HEK293 (cell line): Measurements from ENCODE around the gene SLC51B.

Experiments
- CTCF ChIA-PET: fragments of 350-600 bp; formaldehyde crosslinking; extraction: SDS; loops from one replicate; lab custom pipeline; 2021; ENCODE audit warnings: antibody characterized with exemption; lab: Yijun Ruan, JAX
- POLR2A ChIA-PET: fragments of 300-600 bp; formaldehyde crosslinking; extraction: SDS; loops from one replicate; lab custom pipeline; 2020; ENCODE audit warnings: antibody characterized with exemption, inconsistent platforms; lab: Yijun Ruan, JAX
- H3K27ac ChIP-seq: fragments of 200-500 bp; sonication (Bioruptor generic); 2 replicates; pipeline ENCODE4 v1.5.1; 2014; ENCODE audit warnings: low read depth, low read length, control low read depth, inconsistent platforms; ENCODE audit errors: extremely low read depth
- H3K36me3 ChIP-seq, 2 experiments: fragments of 200-500 bp in 1 of 2; sonication (Bioruptor generic) in 1 of 2; 1 replicate in 1 of 2; 2 replicates in 1 of 2; pipeline ENCODE4 v1.5.1; 2014 to 2017; ENCODE audit warnings: inconsistent platforms in 2 of 2, low read length in 2 of 2; ENCODE audit not compliant: control insufficient read depth in 2 of 2, insufficient read depth in 1 of 2
- H3K4me1 ChIP-seq: fragments of 200-500 bp; sonication (Bioruptor generic); 2 replicates; pipeline ENCODE4 v1.5.1; 2014; ENCODE audit warnings: mild to moderate bottlenecking, low read length, inconsistent platforms; ENCODE audit not compliant: control insufficient read depth, insufficient read depth
- H3K4me3 ChIP-seq: 2 replicates; pipeline ENCODE4 v1.5.1; 2011; ENCODE audit warnings: low read depth, mild to moderate bottlenecking, control low read depth, low read length, moderate library complexity
- H3K9me3 ChIP-seq: fragments of 200-500 bp; sonication (Bioruptor generic); 2 replicates; pipeline ENCODE4 v1.5.1; 2014; ENCODE audit warnings: low read depth, low read length, inconsistent platforms; ENCODE audit not compliant: control insufficient read depth, insufficient read depth
- GLI2 ChIP-seq: fragments of 450-650 bp; formaldehyde crosslinking; IDR thresholded peaks from 2 replicates; pipeline ENCODE4; 2017; ENCODE audit warnings: missing biosample characterization, missing genetic modification characterization, low read depth, borderline replicate concordance
- HOXC10 ChIP-seq: sonication (generic); formaldehyde crosslinking; IDR thresholded peaks from 2 replicates; pipeline ENCODE4 v1.8.1; 2023; ENCODE audit warnings: mild to moderate bottlenecking, missing genetic modification reagents
- KLF8 ChIP-seq: fragments of 450-650 bp; formaldehyde crosslinking; IDR thresholded peaks from 2 replicates; pipeline ENCODE4 v1.5.1; 2016; ENCODE audit warnings: missing biosample characterization, missing genetic modification characterization
- REPIN1 ChIP-seq: fragments of 450-650 bp; formaldehyde crosslinking; IDR thresholded peaks from 2 replicates; pipeline ENCODE4 v1.5.1; 2017; ENCODE audit warnings: missing biosample characterization, missing genetic modification characterization, low read depth
- SCRT1 ChIP-seq: fragments of 450-650 bp; formaldehyde crosslinking; IDR thresholded peaks from 2 replicates; pipeline ENCODE4 v1.5.1; 2016; ENCODE audit warnings: missing biosample characterization, missing genetic modification characterization, borderline replicate concordance
- SETDB1 ChIP-seq: IDR thresholded peaks from one replicate; pipeline ENCODE4 v1.6.1; 2017; ENCODE audit warnings: mild to moderate bottlenecking, low read length, moderate library complexity, mixed read lengths; ENCODE audit not compliant: insufficient read length
- SP2 ChIP-seq: fragments of 450-650 bp; formaldehyde crosslinking; IDR thresholded peaks from 2 replicates; pipeline ENCODE4 v1.5.1; 2016; ENCODE audit warnings: missing biosample characterization, missing genetic modification characterization
- ZBTB17 ChIP-seq: fragments of 450-650 bp; formaldehyde crosslinking; IDR thresholded peaks from 2 replicates; pipeline ENCODE4 v1.5.1; 2016; ENCODE audit warnings: missing biosample characterization, missing genetic modification characterization
- ZNF121 ChIP-seq: fragments of 450-650 bp; formaldehyde crosslinking; IDR thresholded peaks from 2 replicates; pipeline ENCODE4 v1.5.1; 2016; ENCODE audit warnings: missing biosample characterization, missing genetic modification characterization
- ZNF140 ChIP-seq: fragments of 450-650 bp; formaldehyde crosslinking; IDR thresholded peaks from 2 replicates; pipeline ENCODE4 v1.5.1; 2016; ENCODE audit warnings: missing biosample characterization, missing genetic modification characterization
- ZNF175 ChIP-seq: fragments of 450-650 bp; formaldehyde crosslinking; IDR thresholded peaks from 2 replicates; pipeline ENCODE4 v1.5.1; 2016; ENCODE audit warnings: missing biosample characterization, missing genetic modification characterization
- ZNF2 ChIP-seq: fragments of 450-650 bp; formaldehyde crosslinking; IDR thresholded peaks from 2 replicates; pipeline ENCODE4 v1.5.1; 2016; ENCODE audit warnings: missing biosample characterization, missing genetic modification characterization
- ZNF23 ChIP-seq: fragments of 450-650 bp; formaldehyde crosslinking; IDR thresholded peaks from 2 replicates; pipeline ENCODE4 v1.5.1; 2016; ENCODE audit warnings: missing biosample characterization, missing genetic modification characterization, borderline replicate concordance
- ZNF280D ChIP-seq: fragments of 450-650 bp; formaldehyde crosslinking; IDR thresholded peaks from 2 replicates; pipeline ENCODE4 v1.5.1; 2016; ENCODE audit warnings: missing biosample characterization, missing genetic modification characterization
- ZNF366 ChIP-seq: fragments of 450-650 bp; formaldehyde crosslinking; conservative IDR thresholded peaks from 2 replicates; pipeline ENCODE4 v1.5.1; 2016; ENCODE audit warnings: missing biosample characterization, missing genetic modification characterization
- ZNF449 ChIP-seq: fragments of 450-650 bp; formaldehyde crosslinking; IDR thresholded peaks from 2 replicates; pipeline ENCODE4 v1.5.1; 2017; ENCODE audit warnings: missing biosample characterization, mild to moderate bottlenecking, missing genetic modification characterization, moderate library complexity
- ZNF513 ChIP-seq: fragments of 450-650 bp; IDR thresholded peaks from 2 replicates; pipeline ENCODE4 v1.5.1; 2018; ENCODE audit warnings: missing biosample characterization, missing genetic modification characterization
- ZNF560 ChIP-seq: fragments of 450-650 bp; formaldehyde crosslinking; IDR thresholded peaks from 2 replicates; pipeline ENCODE4 v1.5.1; 2017; ENCODE audit warnings: missing biosample characterization, missing genetic modification characterization, borderline replicate concordance
- ZNF645 ChIP-seq: fragments of 450-650 bp; formaldehyde crosslinking; IDR thresholded peaks from 2 replicates; pipeline ENCODE4; 2016; ENCODE audit warnings: missing biosample characterization, missing genetic modification characterization
- ZNF658 ChIP-seq: fragments of 450-650 bp; formaldehyde crosslinking; IDR thresholded peaks from 2 replicates; pipeline ENCODE4; 2016; ENCODE audit warnings: missing biosample characterization, missing genetic modification characterization
- ZSCAN16 ChIP-seq: fragments of 450-650 bp; formaldehyde crosslinking; IDR thresholded peaks from 2 replicates; pipeline ENCODE4 v1.5.1; 2016; ENCODE audit warnings: missing biosample characterization, missing genetic modification characterization
- ZSCAN18 ChIP-seq: fragments of 450-650 bp; formaldehyde crosslinking; IDR thresholded peaks from 2 replicates; pipeline ENCODE4 v1.5.1; 2016; ENCODE audit warnings: missing biosample characterization, missing genetic modification characterization

Gene SLC51B

GRCh38 chr15:65062726-65063125 lies 17.5 kb downstream of the SLC51B start:
- POLR2A ChIA-PET: no interaction called here
- H3K4me1 ChIP-seq: no peaks in the 10 kb centered on the region
- TF ChIP-seq ZNF2 (tag by site-specific recombination) (no peak), SP2 (tag by site-specific recombination) (no peak), ZNF513 (tag by site-specific recombination) (no peak), REPIN1 (no peak), GLI2 (tag by site-specific recombination) (no peak), HOXC10 (CRISPR knock-in tag) (no peak), ZNF23 (no peak), SETDB1 (no peak), SCRT1 (no peak), ZNF175 (tag by site-specific recombination) (no peak), ZSCAN18 (tag by site-specific recombination) (no peak), ZNF121 (tag by site-specific recombination) (no peak), ZNF645 (no peak)
- TF ChIP-seq, all 188 proteins: peak for 0
- Histone ChIP-seq H3K9me3 (no peaks in the 10 kb centered on the region), H3K27ac (no peak overlapping the region), H3K4me3 (no peak overlapping the region), H3K36me3 (no peaks in the 10 kb centered on the region)
- CTCF ChIA-PET: interaction anchor here (0.8 to 2.2 kb wide), 3 partner anchors 8 to 20 kb away, joined by 3 to 7 read pairs (median 5); no protein-coding TSS in a partner anchor

GRCh38 chr15:65066001-65066634 lies 20.9 kb downstream of the SLC51B start:
- POLR2A ChIA-PET: interaction anchor here (0.7 kb wide), 1 partner anchor 222 kb away, joined by 3 read pairs; no protein-coding TSS in a partner anchor
- no peak overlapping the region for H3K4me3 ChIP-seq
- H3K27ac ChIP-seq: no peak overlapping the region

GRCh38 chr15:65066635-65067316 lies 21.6 kb downstream of the SLC51B start:
- CTCF ChIA-PET: interaction anchor here (0.6 to 1.4 kb wide), 3 partner anchors 12 to 251 kb away, joined by 4 to 6 read pairs (median 4); no protein-coding TSS in a partner anchor
- H3K9me3 ChIP-seq: no peaks in the 10 kb centered on the region
- no peak overlapping the region for H3K4me3 ChIP-seq
- POLR2A ChIA-PET: no interaction called here
- no peaks in the 10 kb centered on the region for H3K36me3 ChIP-seq
- no peaks in the 10 kb centered on the region for H3K4me1 ChIP-seq
- H3K27ac ChIP-seq: no peak overlapping the region
- no peak for TF ChIP-seq KLF8
- no peak for TF ChIP-seq ZBTB17
- TF ChIP-seq ZNF449 (tag by site-specific recombination): no peak
- TF ChIP-seq ZNF121 (tag by site-specific recombination): no peak
- no peak for TF ChIP-seq ZNF560 (tag by site-specific recombination)
- TF ChIP-seq ZSCAN16 (tag by site-specific recombination): no peak
- TF ChIP-seq ZNF658 (tag by site-specific recombination): no peak
- TF ChIP-seq ZNF280D (tag by site-specific recombination): no peak

More at GRCh38 chr15:65066001-65066634, 20.9 kb downstream of the SLC51B start:
- CTCF ChIA-PET: interaction anchor here (0.6 to 1.4 kb wide), 4 partner anchors 11 to 345 kb away, joined by 4 to 6 read pairs (median 5); no protein-coding TSS in a partner anchor
- H3K36me3 ChIP-seq: no peaks in the 10 kb centered on the region
- no peaks in the 10 kb centered on the region for H3K4me1 ChIP-seq
- H3K9me3 ChIP-seq: no peaks in the 10 kb centered on the region
- TF ChIP-seq ZNF366 (peak; percentile 90), ZNF140 (tag by site-specific recombination) (no peak)
- TF ChIP-seq, all 188 proteins: peak for 1
